ENCODE data around the gene BICDL1.

The BICDL1 gene

GRCh38 chr12:120121766-120122293 lies 132.8 kb downstream of the BICDL1 start:
- Histone ChIP-seq H3K79me2 (ENCODE audit: insufficient read depth, low read length) (peaks cover 17% of the 10 kb centered on the region), H3K4me2 (ENCODE audit: low read depth, low read length, poor library complexity, severe bottlenecking) (no peak overlapping the region), H3K9me3 (ENCODE audit: insufficient read depth, low read depth, low read length) (no peaks in the 10 kb centered on the region), H3K4me3 (ENCODE audit: low read length, poor library complexity, severe bottlenecking) (no peak overlapping the region), H4K20me1 (ENCODE audit: insufficient read depth, low read length, poor library complexity, severe bottlenecking) (peaks cover 15% of the 10 kb centered on the region), H3K9ac (ENCODE audit: low read depth, low read length, poor library complexity, severe bottlenecking) (no peak overlapping the region), H3K36me3 (ENCODE audit: insufficient read depth, low read length) (peaks cover 2% of the 10 kb centered on the region; the same call in 1 of the 2 replicates), H3F3A (ENCODE audit: low read depth) (0 out of 2 replicates have a peak, but pooled peaks cover 3% of the 10 kb centered on the region), H2AFZ (ENCODE audit: low read length) (no peak overlapping the region), H3K27me3 (ENCODE audit: insufficient read depth, low read length, poor library complexity, severe bottlenecking) (no peaks in the 10 kb centered on the region), H3K9me2 (replicated peaks; ENCODE audit: low read depth, low read length) (no peaks in the 10 kb centered on the region), H3K4me1 (ENCODE audit: insufficient read depth, low read length, poor library complexity, severe bottlenecking) (peaks cover 34% of the 10 kb centered on the region)
- TF ChIP-seq CTCF (conservative IDR thresholded peaks at IDR 0.05; ENCODE audit: low read length), result no peak
- TF ChIP-seq EZH2phosphoT487 (IDR thresholded peaks at IDR 0.05; ENCODE audit: borderline replicate concordance), result no peak

- Histone ChIP-seq H3K9me3 (ENCODE audit: insufficient read depth, low read depth, low read length) (no peaks in the 10 kb centered on the region), H3K4me3 (ENCODE audit: low read length, poor library complexity, severe bottlenecking) (no peak overlapping the region), H3K36me3 (ENCODE audit: insufficient read depth, low read length) (peaks cover 33% of the 10 kb centered on the region; the same call in 1 of the 2 replicates), H3K9me2 (replicated peaks; ENCODE audit: low read depth, low read length) (no peaks in the 10 kb centered on the region), H3K27me3 (ENCODE audit: insufficient read depth, low read length, poor library complexity, severe bottlenecking) (no peaks in the 10 kb centered on the region), H3F3A (ENCODE audit: low read depth) (no peaks in the 10 kb centered on the region), H3K79me2 (ENCODE audit: insufficient read depth, low read length) (no peaks in the 10 kb centered on the region), H3K9ac (ENCODE audit: low read depth, low read length, poor library complexity, severe bottlenecking) (no peak overlapping the region), H3K4me2 (ENCODE audit: low read depth, low read length, poor library complexity, severe bottlenecking) (no peak overlapping the region), H3K4me1 (ENCODE audit: insufficient read depth, low read length, poor library complexity, severe bottlenecking) (peaks cover 12% of the 10 kb centered on the region), H4K20me1 (ENCODE audit: insufficient read depth, low read length, poor library complexity, severe bottlenecking) (no peaks in the 10 kb centered on the region), H2AFZ (ENCODE audit: low read length) (no peak overlapping the region)
- TF ChIP-seq EZH2phosphoT487 (IDR thresholded peaks at IDR 0.05; ENCODE audit: borderline replicate concordance), result no peak
- no peak for TF ChIP-seq CTCF (conservative IDR thresholded peaks at IDR 0.05; ENCODE audit: low read length)
These were observed 136.0 kb downstream of the BICDL1 start for GRCh38 chr12:120125029-120125428.

DNA sequence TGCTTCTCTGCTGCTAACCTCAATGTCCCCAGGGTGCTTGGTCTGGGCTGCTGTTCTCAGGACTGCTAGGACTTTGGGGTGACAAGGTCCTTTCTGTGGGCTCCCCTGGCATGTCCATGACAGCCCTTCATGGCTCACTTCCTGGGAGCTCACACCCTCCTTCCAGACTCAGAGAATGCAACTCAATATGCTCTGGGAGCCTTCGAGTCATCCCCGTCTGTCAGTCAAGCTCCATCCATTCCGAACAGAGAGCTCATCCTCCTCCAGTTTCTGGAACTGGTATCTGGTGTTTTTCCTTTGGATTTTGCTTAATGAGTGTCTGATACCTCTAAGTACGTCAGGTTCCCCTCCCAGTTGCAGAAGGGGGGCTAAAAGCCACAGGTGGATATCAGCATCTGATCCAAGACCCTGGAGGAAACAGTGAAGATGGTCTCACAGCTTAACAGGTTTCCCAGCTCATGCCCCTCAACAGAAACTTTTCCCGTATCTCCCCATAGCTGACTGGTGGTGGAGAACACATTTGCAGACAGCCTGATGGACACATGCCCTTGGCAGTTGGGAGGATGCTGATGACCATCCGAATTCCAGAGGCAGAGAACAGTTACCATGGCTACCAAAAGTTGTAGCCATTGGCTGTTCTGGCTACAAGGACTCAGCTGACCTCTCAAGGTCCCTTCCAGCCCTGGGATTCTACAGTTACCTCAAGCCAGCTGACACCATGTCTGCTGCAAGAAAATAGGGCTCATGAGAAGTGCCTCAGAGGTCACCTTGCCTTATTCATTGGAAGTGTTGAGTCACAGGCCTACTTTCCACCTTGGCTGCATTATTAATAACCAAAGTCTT lies 137.0 kb downstream of the BICDL1 start:
- H3K4me2 ChIP-seq (ENCODE audit: low read depth, low read length, poor library complexity, severe bottlenecking), result no peak overlapping the region
- H3K9me2 ChIP-seq (replicated peaks; ENCODE audit: low read depth, low read length), result no peaks in the 10 kb centered on the region
- no peak for TF ChIP-seq CTCF (conservative IDR thresholded peaks at IDR 0.05; ENCODE audit: low read length)
- no peak overlapping the region for H3K9ac ChIP-seq (ENCODE audit: low read depth, low read length, poor library complexity, severe bottlenecking)
- no peaks in the 10 kb centered on the region for H3K27me3 ChIP-seq (ENCODE audit: insufficient read depth, low read length, poor library complexity, severe bottlenecking)
- H2AFZ ChIP-seq (ENCODE audit: low read length), result no peak overlapping the region
- no peak overlapping the region for H3K4me3 ChIP-seq (ENCODE audit: low read length, poor library complexity, severe bottlenecking)
- no peaks in the 10 kb centered on the region for H3K9me3 ChIP-seq (ENCODE audit: insufficient read depth, low read depth, low read length)
- H3K4me1 ChIP-seq (ENCODE audit: insufficient read depth, low read length, poor library complexity, severe bottlenecking), result peaks cover 8% of the 10 kb centered on the region
- no peaks in the 10 kb centered on the region for H3K79me2 ChIP-seq (ENCODE audit: insufficient read depth, low read length)
- peaks cover 42% of the 10 kb centered on the region; the same call in 1 of the 2 replicates for H3K36me3 ChIP-seq (ENCODE audit: insufficient read depth, low read length)
- no peaks in the 10 kb centered on the region for H4K20me1 ChIP-seq (ENCODE audit: insufficient read depth, low read length, poor library complexity, severe bottlenecking)
- H3F3A ChIP-seq (ENCODE audit: low read depth), result no peaks in the 10 kb centered on the region
